ENCODE results near the gene PRR35.

PRR35 gene

DNA sequence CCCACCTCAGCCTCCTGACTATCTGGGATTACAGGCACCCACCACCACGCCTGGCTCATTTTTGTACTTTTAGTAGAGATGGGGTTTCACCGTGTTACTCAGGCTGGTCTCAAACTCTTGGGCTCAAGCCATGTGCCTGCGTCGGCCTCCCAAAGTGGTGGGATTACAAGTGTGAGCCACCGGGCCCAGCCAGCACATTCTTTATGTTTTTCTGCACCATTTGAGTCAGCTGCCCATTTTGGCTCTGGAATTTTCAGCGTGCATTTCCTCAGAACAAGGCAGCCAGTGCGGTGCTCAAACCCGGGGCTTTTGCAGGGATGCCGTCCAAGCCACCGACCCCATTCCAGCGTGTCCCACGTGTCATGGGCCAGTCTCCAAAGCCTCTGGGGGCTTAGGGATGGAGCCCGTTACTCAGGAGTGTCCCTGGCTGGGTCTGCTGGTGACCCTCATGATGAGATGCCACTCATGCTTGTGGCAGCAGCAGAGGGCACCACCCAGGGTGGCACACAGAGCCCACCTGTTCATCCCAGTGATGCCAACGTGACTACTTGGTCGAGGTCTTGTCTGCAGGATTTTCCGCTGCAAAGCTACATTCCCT is 26.0 kb downstream of the PRR35 start:
- Mint-ChIP-seq H3K4me3 (peak overlapping the region; percentile 23), H3K36me3 (no peaks in the 10 kb centered on the region), H3K9me3 (ENCODE audit: low read depth) (no peaks in the 10 kb centered on the region), H3K4me1 (ENCODE audit: low read depth) (peaks cover 13% of the 10 kb centered on the region), H3K27ac (no peak overlapping the region), H3K27me3 (no peaks in the 10 kb centered on the region)

DNA sequence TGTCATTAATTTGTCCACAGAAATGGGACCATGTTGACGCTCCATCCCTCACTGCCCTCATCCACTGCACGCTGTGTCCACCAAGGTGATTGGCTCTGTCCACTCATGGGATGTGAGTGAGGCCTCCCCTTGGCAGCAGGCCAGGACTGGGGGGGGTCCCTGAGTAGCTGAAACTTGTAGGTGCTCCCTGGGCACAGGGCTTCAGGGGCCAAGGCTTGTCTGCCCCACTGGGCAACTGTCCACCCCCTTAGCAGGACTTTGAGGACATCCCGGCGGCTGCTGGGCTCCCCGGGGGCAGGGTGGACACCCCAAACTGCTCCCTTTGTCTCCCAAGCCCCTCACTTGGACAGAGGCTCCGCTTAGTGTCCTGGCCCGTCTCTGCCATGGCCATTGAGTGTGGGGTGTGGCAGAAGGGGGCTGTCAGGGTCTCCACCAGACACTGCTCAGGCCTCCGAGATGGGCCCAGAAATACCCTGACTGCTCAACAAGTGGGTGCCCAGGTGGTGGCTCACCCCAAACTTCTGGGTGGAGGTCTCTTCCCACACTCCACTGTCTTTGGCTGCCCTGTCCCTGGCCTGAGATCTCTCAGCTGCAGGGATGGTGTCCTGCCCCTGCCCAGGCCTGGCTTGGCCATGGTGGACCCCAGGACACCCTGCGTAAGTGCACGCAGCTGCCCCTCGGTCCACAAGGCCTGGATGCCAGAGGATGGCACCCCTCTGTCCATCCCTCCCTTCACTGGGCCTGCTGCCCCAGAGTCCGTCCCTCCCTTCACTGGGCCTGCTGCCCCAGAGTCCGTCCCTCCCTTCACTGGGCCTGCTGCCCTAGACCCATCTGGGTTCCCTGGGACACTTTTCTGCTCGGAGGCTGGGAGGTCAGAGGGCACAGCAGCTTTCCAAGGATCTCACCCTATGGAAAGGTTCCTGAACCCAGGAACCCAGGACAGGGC is 26.7 kb downstream of the PRR35 start:
- Mint-ChIP-seq H3K27me3 (no peaks in the 10 kb centered on the region), H3K36me3 (no peaks in the 10 kb centered on the region), H3K27ac (peak overlapping the region; percentile 73), H3K4me1 (ENCODE audit: low read depth) (peaks cover 17% of the 10 kb centered on the region), H3K9me3 (ENCODE audit: low read depth) (no peaks in the 10 kb centered on the region), H3K4me3 (peak overlapping the region; percentile 90)

DNA sequence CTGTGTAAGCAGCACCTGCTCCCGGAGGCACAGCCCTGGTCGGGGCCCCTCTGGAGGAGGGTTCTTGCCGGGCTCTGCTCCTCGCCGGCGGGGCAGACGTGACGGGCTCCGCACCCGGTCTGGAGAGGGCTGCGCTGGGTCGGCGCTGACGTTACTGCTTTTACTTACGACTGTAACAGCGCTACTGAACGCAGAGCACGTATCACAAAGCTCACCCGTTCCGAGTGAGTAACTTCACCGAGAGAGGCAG is 28.4 kb downstream of the PRR35 start:
- Mint-ChIP-seq H3K36me3 (no peaks in the 10 kb centered on the region), H3K27me3 (no peaks in the 10 kb centered on the region), H3K4me1 (ENCODE audit: low read depth) (peaks cover 21% of the 10 kb centered on the region), H3K27ac (peak overlapping the region; percentile 96), H3K4me3 (peak overlapping the region; percentile 90), H3K9me3 (ENCODE audit: low read depth) (no peaks in the 10 kb centered on the region)

DNA sequence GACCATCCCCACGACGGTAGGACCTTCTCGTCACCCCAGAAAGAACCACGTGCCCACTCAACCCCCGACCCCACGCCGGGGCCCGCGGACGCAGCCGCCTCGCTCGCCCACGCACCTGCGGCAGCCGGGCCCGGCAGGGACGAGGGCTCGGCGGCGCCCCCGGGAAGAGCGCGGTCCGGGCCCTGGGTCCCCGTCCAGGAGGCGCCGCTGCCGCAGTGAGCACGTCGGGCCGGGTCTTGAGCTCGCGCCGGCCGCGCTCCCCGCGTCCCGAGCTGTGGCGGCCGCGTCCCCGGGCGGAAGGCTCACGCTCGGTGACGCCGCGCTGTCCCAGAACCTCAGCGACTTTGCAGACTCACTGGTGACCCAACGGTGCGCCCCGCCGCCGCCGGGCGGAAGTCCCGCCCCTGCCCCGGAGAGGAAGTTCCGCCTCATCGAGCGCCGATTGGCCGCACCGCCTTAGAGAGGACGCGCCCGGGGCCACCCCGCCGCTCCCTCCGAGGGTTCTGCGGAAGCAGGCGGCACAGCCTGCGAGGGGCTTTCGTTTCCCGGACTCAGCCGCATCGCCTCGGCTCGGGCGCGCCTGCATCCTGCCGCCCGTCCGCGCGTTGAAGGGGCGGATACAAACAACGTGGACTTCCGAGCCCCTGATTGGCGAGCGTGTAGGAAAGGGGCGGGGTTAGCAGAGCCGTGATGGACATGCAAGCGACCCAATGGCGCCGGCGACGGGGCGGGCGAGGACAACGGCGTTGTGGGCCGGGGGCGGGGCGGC is 28.9 kb downstream of the PRR35 start:
- H3K9me3 Mint-ChIP-seq (ENCODE audit: low read depth): no peaks in the 10 kb centered on the region
- H3K4me1 Mint-ChIP-seq (ENCODE audit: low read depth): peaks cover 23% of the 10 kb centered on the region
- H3K36me3 Mint-ChIP-seq: no peaks in the 10 kb centered on the region
- H3K4me3 Mint-ChIP-seq: peak overlapping the region; percentile 99
- H3K27ac Mint-ChIP-seq: peak overlapping the region; percentile 100
- H3K27me3 Mint-ChIP-seq: no peaks in the 10 kb centered on the region

DNA sequence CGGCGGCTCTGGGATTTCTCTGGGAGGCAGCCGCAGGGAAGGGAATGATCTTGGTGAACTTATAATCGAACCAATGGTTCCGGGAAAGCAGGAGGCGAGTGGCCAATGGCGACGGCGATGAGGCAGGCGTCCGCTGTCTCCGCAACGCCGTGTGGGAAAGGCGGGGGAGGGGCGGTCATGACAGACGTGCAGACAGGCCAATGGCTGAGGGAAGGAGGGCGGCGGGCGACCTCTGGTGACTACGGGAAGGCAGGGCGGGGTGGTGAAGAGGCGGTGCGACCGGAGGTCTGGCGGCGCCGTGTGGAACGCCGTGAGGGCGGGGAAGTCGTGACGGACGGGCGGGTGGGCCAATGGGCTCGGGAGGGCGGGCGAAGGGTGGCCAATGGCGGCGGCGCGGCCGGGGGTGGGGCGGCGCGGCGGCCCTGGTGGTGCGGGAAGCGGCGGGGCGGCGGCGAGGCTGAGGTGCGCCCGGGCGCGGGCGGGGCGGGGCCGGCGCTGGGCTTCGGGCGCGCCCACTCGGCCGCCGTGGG is 29.5 kb downstream of the PRR35 start, which contains the start of gene RAB40C:
Gene RAB40C, plus strand, starts transcription at position 409 of the 530 bp plus-strand sequence. CDS start 226 bp downstream, outside the sequence.
- Mint-ChIP-seq H3K4me1 (ENCODE audit: low read depth) (peaks cover 25% of the 10 kb centered on the region), H3K27ac (peak within 1 kb of the TSS; percentile 100)

DNA sequence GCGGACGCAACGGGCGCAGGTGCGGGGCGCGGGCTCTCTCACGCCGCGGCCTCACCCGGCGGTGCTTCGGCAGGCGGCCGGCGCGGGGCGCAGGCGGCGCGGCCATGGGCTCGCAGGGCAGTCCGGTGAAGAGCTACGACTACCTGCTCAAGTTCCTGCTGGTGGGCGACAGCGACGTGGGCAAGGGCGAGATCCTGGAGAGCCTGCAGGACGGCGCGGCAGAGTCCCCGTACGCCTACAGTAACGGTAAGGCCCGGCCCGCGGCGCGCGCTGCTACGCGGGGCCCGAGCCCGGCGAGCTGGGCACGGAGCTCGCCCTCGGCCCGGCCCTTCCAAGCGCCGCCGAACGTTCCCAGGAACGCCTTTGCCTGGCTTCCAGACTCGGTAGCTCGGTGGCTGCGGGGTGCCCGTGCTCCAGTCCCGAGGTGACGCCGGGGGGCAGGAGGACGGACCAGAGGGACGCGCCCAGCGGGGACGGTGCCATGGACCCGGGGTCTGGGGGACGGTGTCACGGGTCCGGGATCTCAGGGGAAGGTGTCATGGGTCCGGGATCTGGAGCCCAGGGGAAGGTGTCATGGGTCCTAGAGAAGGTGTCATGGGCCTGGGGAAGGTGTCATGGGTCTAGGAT is 30.1 kb downstream of the PRR35 start:
- Mint-ChIP-seq H3K4me1 (ENCODE audit: low read depth) (peaks cover 25% of the 10 kb centered on the region), H3K9me3 (ENCODE audit: low read depth) (no peaks in the 10 kb centered on the region), H3K4me3 (peak overlapping the region; percentile 92), H3K27ac (peak overlapping the region; percentile 80), H3K36me3 (no peaks in the 10 kb centered on the region), H3K27me3 (no peaks in the 10 kb centered on the region)

More for the DNA sequence above, 29.5 kb downstream of the PRR35 start, which contains the start of gene RAB40C:
- H3K4me3 Mint-ChIP-seq: peak within 1 kb of the TSS; percentile 99
- H3K27me3 Mint-ChIP-seq: no peaks in the 10 kb centered on the region
- no peaks in the 10 kb centered on the region for H3K9me3 Mint-ChIP-seq (ENCODE audit: low read depth)
- H3K36me3 Mint-ChIP-seq: no peaks in the 10 kb centered on the region

DNA sequence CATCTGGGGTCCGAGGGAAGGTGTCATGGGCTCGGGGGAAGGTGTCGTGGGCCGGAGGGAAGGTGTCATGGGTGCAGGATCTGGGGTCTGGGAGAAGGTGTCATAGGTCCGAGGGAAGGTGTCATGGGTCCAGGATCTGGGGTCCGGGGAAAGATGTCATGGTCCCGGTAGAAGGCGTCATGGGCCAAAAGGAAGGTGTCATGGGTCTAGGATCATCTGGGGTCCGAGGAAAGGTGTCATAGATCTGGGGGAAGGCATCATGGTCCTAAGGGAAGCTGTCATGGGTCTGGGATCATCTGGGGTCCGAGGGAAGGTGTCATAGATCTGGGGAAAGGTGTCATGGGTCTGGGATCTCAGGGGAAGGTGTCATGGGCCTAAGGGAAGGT is 30.6 kb downstream of the PRR35 start:
- Mint-ChIP-seq H3K27me3 (no peaks in the 10 kb centered on the region), H3K27ac (peak overlapping the region; percentile 80), H3K4me1 (ENCODE audit: low read depth) (peaks cover 25% of the 10 kb centered on the region), H3K9me3 (ENCODE audit: low read depth) (no peaks in the 10 kb centered on the region), H3K4me3 (peak overlapping the region; percentile 92), H3K36me3 (no peaks in the 10 kb centered on the region)

DNA sequence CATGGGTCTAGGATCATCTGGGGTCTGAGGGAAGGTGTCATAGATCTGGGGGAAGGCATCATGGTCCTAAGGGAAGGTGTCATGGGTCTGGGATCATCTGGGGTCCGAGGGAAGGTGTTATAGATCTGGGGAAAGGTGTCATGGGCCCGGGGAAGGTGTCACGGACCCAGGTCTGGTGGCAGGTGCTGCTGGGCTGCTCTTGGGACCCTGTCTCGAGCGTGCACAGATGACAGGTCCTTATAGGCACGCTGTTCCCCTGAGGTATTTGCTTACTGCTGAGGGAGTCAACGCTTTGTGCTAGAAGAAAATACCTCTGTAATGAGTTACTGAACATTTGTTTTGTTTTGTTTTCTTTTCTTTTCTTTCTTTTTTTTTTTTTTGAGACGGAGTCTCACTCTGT is 31.0 kb downstream of the PRR35 start:
- H3K4me1 Mint-ChIP-seq (ENCODE audit: low read depth): peaks cover 25% of the 10 kb centered on the region
- peak overlapping the region; percentile 92 for H3K4me3 Mint-ChIP-seq
- H3K27ac Mint-ChIP-seq: peak overlapping the region; percentile 80
- no peaks in the 10 kb centered on the region for H3K36me3 Mint-ChIP-seq
- H3K27me3 Mint-ChIP-seq: no peaks in the 10 kb centered on the region
- no peaks in the 10 kb centered on the region for H3K9me3 Mint-ChIP-seq (ENCODE audit: low read depth)

DNA sequence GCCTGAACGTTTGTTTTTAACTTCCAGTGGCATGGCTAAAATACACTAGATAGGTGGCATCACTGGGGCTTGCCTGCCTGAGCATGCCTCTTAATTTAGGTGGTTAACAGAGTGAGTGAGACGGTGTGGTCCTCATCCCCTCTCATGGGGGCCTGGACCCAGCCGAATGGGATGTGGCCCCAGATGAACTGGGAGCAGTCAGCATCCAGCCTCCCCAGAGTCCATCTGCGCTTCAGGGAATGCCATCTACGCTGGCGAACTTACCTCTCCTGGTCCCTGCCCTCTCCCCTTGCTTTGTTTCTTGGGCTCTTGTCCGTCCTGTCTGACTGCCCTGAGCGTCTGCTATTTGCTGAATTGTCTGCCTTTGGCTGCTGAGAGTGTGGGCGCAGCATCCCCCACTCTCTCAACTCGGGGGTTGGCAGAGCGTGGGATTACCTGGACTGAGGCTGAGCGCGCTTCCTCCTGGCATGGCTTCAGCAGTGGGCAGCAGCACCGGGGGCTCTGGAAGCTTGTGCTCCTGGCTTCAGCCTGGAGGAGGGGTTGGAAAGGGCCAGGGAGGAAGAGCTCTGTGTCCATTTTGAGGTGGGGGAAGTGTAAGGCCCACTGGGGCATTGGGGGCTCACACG is 31.8 kb downstream of the PRR35 start:
- peak overlapping the region; percentile 23 for H3K4me3 Mint-ChIP-seq
- no peaks in the 10 kb centered on the region for H3K27me3 Mint-ChIP-seq
- no peaks in the 10 kb centered on the region for H3K36me3 Mint-ChIP-seq
- H3K9me3 Mint-ChIP-seq (ENCODE audit: low read depth): no peaks in the 10 kb centered on the region
- no peak overlapping the region for H3K27ac Mint-ChIP-seq
- peaks cover 25% of the 10 kb centered on the region for H3K4me1 Mint-ChIP-seq (ENCODE audit: low read depth)

DNA sequence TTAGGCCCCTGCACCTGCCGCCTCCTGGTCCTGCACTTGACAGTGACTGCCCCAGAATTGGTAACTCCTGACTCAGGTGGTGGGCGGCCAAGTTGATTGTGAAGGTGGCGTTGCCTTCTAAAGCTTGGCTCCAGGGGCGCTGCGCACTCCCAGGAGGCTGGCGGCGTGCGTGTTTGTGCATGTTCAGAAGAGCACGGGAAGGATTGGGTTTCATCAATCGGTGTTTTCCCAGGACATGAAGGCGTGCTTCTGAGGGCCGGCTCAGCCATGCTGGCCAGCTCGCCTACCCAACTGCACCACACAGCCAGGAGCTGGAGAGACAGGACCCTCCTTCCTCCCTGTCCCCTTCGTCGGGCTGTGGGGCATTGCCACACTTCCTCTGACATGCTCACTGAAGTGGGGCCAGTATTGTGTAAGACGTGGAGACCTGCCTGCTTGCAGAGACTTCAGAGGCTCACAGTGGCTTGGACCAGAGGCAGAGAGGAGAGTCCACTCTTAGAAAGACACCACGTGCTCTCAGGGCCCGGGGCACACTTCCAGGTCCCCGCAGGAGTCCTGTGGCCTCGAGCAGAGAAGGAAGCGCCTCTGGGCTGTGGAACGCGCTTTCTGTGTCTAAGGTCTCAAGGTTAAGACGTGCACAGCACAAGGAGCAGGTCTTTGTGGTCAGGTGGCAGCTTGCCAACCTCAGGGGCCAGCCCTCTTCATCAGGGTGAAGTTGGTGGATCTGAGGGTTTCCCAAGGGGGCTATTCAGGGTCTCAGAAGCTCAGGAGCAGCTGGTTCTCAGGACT is 32.5 kb downstream of the PRR35 start:
- H3K4me3 Mint-ChIP-seq: no peak overlapping the region
- no peaks in the 10 kb centered on the region for H3K9me3 Mint-ChIP-seq (ENCODE audit: low read depth)
- H3K27me3 Mint-ChIP-seq: no peaks in the 10 kb centered on the region
- peaks cover 22% of the 10 kb centered on the region for H3K4me1 Mint-ChIP-seq (ENCODE audit: low read depth)
- no peak overlapping the region for H3K27ac Mint-ChIP-seq
- no peaks in the 10 kb centered on the region for H3K36me3 Mint-ChIP-seq

DNA sequence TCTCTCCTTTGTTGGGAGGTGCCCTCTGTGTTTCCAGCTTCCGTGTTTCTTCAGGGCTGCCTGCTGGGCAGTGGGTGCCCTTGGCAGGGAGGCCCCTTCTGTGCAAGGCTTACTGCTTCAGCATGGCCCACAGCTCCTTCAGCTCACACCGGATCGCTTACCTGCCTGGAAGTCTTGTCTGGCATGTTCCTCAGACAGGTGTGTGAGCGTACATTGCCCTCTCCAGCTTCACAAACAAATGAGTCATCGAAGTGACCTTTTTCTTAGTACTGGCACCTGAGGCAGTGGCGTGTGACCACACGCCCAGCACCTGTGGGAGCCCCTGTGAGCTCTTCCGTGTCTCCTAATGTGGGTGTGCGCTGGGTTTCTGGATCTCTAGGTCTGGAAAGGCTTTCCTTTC is 33.2 kb downstream of the PRR35 start:
- Mint-ChIP-seq H3K27me3 (no peaks in the 10 kb centered on the region), H3K36me3 (no peaks in the 10 kb centered on the region), H3K9me3 (ENCODE audit: low read depth) (no peaks in the 10 kb centered on the region), H3K4me3 (no peak overlapping the region), H3K27ac (no peak overlapping the region), H3K4me1 (ENCODE audit: low read depth) (peaks cover 19% of the 10 kb centered on the region)

DNA sequence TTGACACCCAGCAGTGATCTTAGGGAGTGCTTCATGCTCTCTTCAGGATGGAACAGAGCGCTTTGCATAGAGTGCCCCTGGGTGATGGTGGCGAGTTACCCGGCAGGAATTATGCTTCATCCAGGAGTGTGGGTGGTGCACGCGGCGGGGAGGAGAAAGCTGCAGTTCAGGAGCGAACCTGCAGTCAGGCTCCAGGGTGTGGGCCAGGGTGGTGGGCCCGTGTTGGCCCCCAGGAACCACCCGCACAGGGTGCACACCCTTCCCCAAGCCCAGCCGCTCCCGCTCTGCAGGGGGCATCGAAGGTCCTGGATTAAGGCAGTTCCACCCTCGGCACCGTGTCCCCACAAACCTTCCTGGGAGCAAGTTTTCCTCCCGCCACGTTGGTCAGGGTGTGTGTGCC is 33.6 kb downstream of the PRR35 start:
- H3K36me3 Mint-ChIP-seq: no peaks in the 10 kb centered on the region
- H3K9me3 Mint-ChIP-seq (ENCODE audit: low read depth): no peaks in the 10 kb centered on the region
- peaks cover 18% of the 10 kb centered on the region for H3K4me1 Mint-ChIP-seq (ENCODE audit: low read depth)
- no peak overlapping the region for H3K4me3 Mint-ChIP-seq
- no peak overlapping the region for H3K27ac Mint-ChIP-seq
- no peaks in the 10 kb centered on the region for H3K27me3 Mint-ChIP-seq

DNA sequence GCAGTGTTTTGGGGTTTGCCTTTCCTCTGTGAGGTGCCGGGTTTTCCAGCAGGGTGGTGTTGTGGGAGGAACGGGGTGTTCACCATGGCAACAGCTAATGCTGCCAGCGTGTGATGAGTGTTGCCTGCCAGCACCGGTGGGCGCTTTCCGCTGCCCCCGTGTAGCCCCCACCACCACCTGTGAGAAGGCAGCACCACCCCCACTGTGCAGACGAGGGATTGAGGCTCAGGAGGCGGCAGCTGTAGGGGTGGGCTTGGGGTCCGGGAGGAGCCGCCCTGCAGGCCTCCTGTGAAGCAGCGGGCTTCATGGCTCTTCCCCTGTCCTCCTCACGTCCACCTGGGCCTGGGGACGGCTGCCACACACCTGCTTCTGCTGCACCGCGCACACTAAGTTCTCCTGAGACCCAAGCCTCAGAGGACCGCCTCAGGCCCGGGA is 34.9 kb downstream of the PRR35 start:
- no peaks in the 10 kb centered on the region for H3K36me3 Mint-ChIP-seq
- no peaks in the 10 kb centered on the region for H3K27me3 Mint-ChIP-seq
- H3K4me1 Mint-ChIP-seq (ENCODE audit: low read depth): peaks cover 18% of the 10 kb centered on the region
- H3K27ac Mint-ChIP-seq: no peak overlapping the region
- H3K9me3 Mint-ChIP-seq (ENCODE audit: low read depth): no peaks in the 10 kb centered on the region
- no peak overlapping the region for H3K4me3 Mint-ChIP-seq

Data from activated naive CD8-positive, alpha-beta T cell (primary cell).